SK-N-SH treated with all-trans-retinoic acid at 6 μM for 48 hours (cell line): ENCODE measurements around the gene CAMTA2.

ENCODE experiments used
- BACH2 ChIP-seq: fragments of 250-450 bp; sonication (Bioruptor Pico); IDR thresholded peaks from 2 replicates; pipeline ENCODE4 v1.9.0; 2021; ENCODE audit warnings: mild to moderate bottlenecking, borderline replicate concordance
- RARB ChIP-seq: fragments of 250-450 bp; sonication (Bioruptor Pico); IDR thresholded peaks from 2 replicates; pipeline ENCODE4 v1.8.0; 2021; ENCODE audit warnings: mild to moderate bottlenecking, moderate library complexity
- SNAI2 ChIP-seq: fragments of 250-450 bp; sonication (Bioruptor Pico); IDR thresholded peaks from 2 replicates; pipeline ENCODE4 v1.5.0; 2020; ENCODE audit warnings: mild to moderate bottlenecking, moderate library complexity
- ZFP3 ChIP-seq: fragments of 250-450 bp; sonication (Bioruptor Pico); IDR thresholded peaks from 2 replicates; pipeline ENCODE4 v1.5.0; 2020; ENCODE audit warnings: mild to moderate bottlenecking, moderate library complexity
- ZNF8 ChIP-seq: fragments of 450-650 bp; formaldehyde crosslinking; IDR thresholded peaks from 2 replicates; pipeline ENCODE4 v1.5.0; 2020; ENCODE audit warnings: mild to moderate bottlenecking, moderate library complexity

- TF ChIP-seq BACH2 (no peak), RARB (CRISPR knock-in tag) (no peak), ZFP3 (CRISPR knock-in tag) (no peak), ZNF8 (no peak), SNAI2 (CRISPR knock-in tag) (no peak)
Observed at GRCh38 chr17:5027299-5027698, 39.8 kb upstream of the CAMTA2 start.
